Mesendoderm (in vitro differentiated cells): ENCODE measurements around the gene ABCB11.
A peak's percentile ranks its signal among the peaks of the same experiment; 100 is the strongest.

Source experiments
- DNase-seq: peaks from one replicate; pipeline ENCODE4 v3.0.0; 2013
- H2AK5ac ChIP-seq: 2 replicates; pipeline ENCODE4 v1.6.1; 2013; ENCODE audit warnings: low read length, inconsistent platforms
- H2BK120ac ChIP-seq: 2 replicates; pipeline ENCODE4 v1.6.1; 2013; ENCODE audit warnings: low read depth, mild to moderate bottlenecking, low read length, moderate library complexity, mixed read lengths
- H2BK15ac ChIP-seq: replicated peaks from 2 replicates; pipeline ENCODE4 v1.6.1; 2013; ENCODE audit warnings: low read depth, mild to moderate bottlenecking, moderate library complexity
- H2BK5ac ChIP-seq: 2 replicates; pipeline ENCODE4 v1.6.1; 2013; ENCODE audit warnings: low read length, inconsistent platforms
- H3K18ac ChIP-seq: 2 replicates; pipeline ENCODE4 v1.6.1; 2013; ENCODE audit warnings: mild to moderate bottlenecking, low read length, mixed read lengths
- H3K23ac ChIP-seq: one replicate; pipeline ENCODE4 v1.6.1; 2013; ENCODE audit warnings: low read length
- H3K27ac ChIP-seq: 2 replicates; pipeline ENCODE4 v1.5.1; 2013; ENCODE audit warnings: low read depth, mild to moderate bottlenecking, inconsistent platforms, low read length, moderate library complexity
- H3K27me3 ChIP-seq: 2 replicates; pipeline ENCODE4 v1.6.1; 2013; ENCODE audit warnings: low read length, control low read depth, mild to moderate bottlenecking, inconsistent platforms; ENCODE audit not compliant: insufficient read depth, poor library complexity
- H3K36me3 ChIP-seq: 2 replicates; pipeline ENCODE4 v1.6.1; 2013; ENCODE audit warnings: low read length, inconsistent platforms; ENCODE audit not compliant: control insufficient read depth, insufficient read depth
- H3K4ac ChIP-seq: one replicate; pipeline ENCODE4 v1.6.1; 2013; ENCODE audit warnings: low read depth, mild to moderate bottlenecking, low read length, moderate library complexity
- H3K4me1 ChIP-seq: 2 replicates; pipeline ENCODE4 v1.6.1; 2013; ENCODE audit warnings: low read depth, low read length, inconsistent platforms; ENCODE audit not compliant: control insufficient read depth
- H3K4me2 ChIP-seq: 2 replicates; pipeline ENCODE4 v1.6.1; 2013; ENCODE audit warnings: low read length
- H3K4me3 ChIP-seq: 2 replicates; pipeline ENCODE4 v1.5.1; 2013; ENCODE audit warnings: mild to moderate bottlenecking, low read length
- H3K56ac ChIP-seq: one replicate; pipeline ENCODE4 v1.6.1; 2013; ENCODE audit warnings: low read length
- H3K79me1 ChIP-seq: 2 replicates; pipeline ENCODE4 v1.6.1; 2013; ENCODE audit warnings: low read length, inconsistent platforms
- H3K79me2 ChIP-seq: 2 replicates; pipeline ENCODE4 v1.6.1; 2013; ENCODE audit warnings: mild to moderate bottlenecking, low read length; ENCODE audit not compliant: control insufficient read depth, insufficient read depth
- H3K9ac ChIP-seq: 2 replicates; pipeline ENCODE4 v1.6.1; 2013; ENCODE audit warnings: low read length, inconsistent platforms
- H4K5ac ChIP-seq: one replicate; pipeline ENCODE4 v1.6.1; 2013; ENCODE audit warnings: low read length
- H4K8ac ChIP-seq: one replicate; pipeline ENCODE4 v1.6.1; 2013; ENCODE audit warnings: low read depth, mild to moderate bottlenecking, control low read depth, low read length, moderate library complexity
- WGBS: extraction: QIAGEN DNeasy Blood & Tissue Kit; methylation state at CpG from one replicate; pipeline ENCODE4 v1.1.7; 2013; ENCODE audit warnings: low lambda C conversion rate, missing lambda C conversion rate; ENCODE audit not compliant: insufficient coverage; ENCODE audit errors: extremely low coverage; 5-methylcytosine and 5-hydroxymethylcytosine counted together

ABCB11 gene

GRCh38 chr2:168978461-168978861 lies 52.7 kb downstream of the ABCB11 start:
- H3K4ac ChIP-seq: no peak overlapping the region
- no peak overlapping the region for H4K8ac ChIP-seq
- no peak overlapping the region for H3K56ac ChIP-seq
- H2BK120ac ChIP-seq: no peak overlapping the region
- no peak overlapping the region for H3K27ac ChIP-seq
- no peaks in the 10 kb centered on the region for H3K36me3 ChIP-seq
- no peaks in the 10 kb centered on the region for H3K79me1 ChIP-seq
- H3K4me2 ChIP-seq: no peak overlapping the region
- no peak overlapping the region for H3K23ac ChIP-seq
- no peak overlapping the region for H3K18ac ChIP-seq
- no peak overlapping the region for H2BK5ac ChIP-seq
- H2AK5ac ChIP-seq: no peak overlapping the region
- peaks cover 2% of the 10 kb centered on the region for H3K4me1 ChIP-seq
- H2BK15ac ChIP-seq: no peak overlapping the region
- no peak for DNase-seq
- H3K79me2 ChIP-seq: no peaks in the 10 kb centered on the region
- H3K9ac ChIP-seq: no peak overlapping the region
- H3K4me3 ChIP-seq: no peak overlapping the region
- no CpG with 5 or more reads among the region's 6 CpGs for whole genome bisulfite sequencing
- H4K5ac ChIP-seq: no peak overlapping the region
- H3K27me3 ChIP-seq: peaks cover 2% of the 10 kb centered on the region

- Histone ChIP-seq H3K36me3 (no peaks in the 10 kb centered on the region), H3K4ac (no peak overlapping the region), H3K4me2 (no peak overlapping the region), H3K23ac (no peak overlapping the region), H2BK15ac (no peak overlapping the region), H2AK5ac (no peak overlapping the region), H4K5ac (no peak overlapping the region), H3K9ac (no peak overlapping the region), H2BK5ac (no peak overlapping the region), H3K27me3 (peaks cover 2% of the 10 kb centered on the region), H3K4me3 (no peak overlapping the region), H2BK120ac (no peak overlapping the region), H3K4me1 (peaks cover 2% of the 10 kb centered on the region), H3K79me1 (no peaks in the 10 kb centered on the region), H3K79me2 (no peaks in the 10 kb centered on the region), H3K56ac (no peak overlapping the region), H3K27ac (no peak overlapping the region), H4K8ac (no peak overlapping the region), H3K18ac (no peak overlapping the region)
- DNase-seq: peak; percentile 77
- no CpG with 5 or more reads among the region's 4 CpGs for WGBS
These were observed 53.5 kb downstream of the ABCB11 start for GRCh38 chr2:168977608-168978007.

- H3K18ac ChIP-seq: no peak overlapping the region
- no peak overlapping the region for H3K4ac ChIP-seq
- no peak overlapping the region for H2AK5ac ChIP-seq
- no peak overlapping the region for H4K5ac ChIP-seq
- DNase-seq: peak; percentile 23
- no peak overlapping the region for H3K56ac ChIP-seq
- no peaks in the 10 kb centered on the region for H3K36me3 ChIP-seq
- H3K79me2 ChIP-seq: no peaks in the 10 kb centered on the region
- WGBS: no CpG with 5 or more reads among the region's 6 CpGs
- H2BK15ac ChIP-seq: no peak overlapping the region
- no peak overlapping the region for H3K23ac ChIP-seq
- H2BK5ac ChIP-seq: no peak overlapping the region
- peaks cover 2% of the 10 kb centered on the region for H3K4me1 ChIP-seq
- H2BK120ac ChIP-seq: no peak overlapping the region
- no peaks in the 10 kb centered on the region for H3K27me3 ChIP-seq
- no peak overlapping the region for H3K4me3 ChIP-seq
- H4K8ac ChIP-seq: no peak overlapping the region
- no peak overlapping the region for H3K4me2 ChIP-seq
- no peak overlapping the region for H3K27ac ChIP-seq
- no peaks in the 10 kb centered on the region for H3K79me1 ChIP-seq
- H3K9ac ChIP-seq: no peak overlapping the region
These were observed 55.0 kb downstream of the ABCB11 start for GRCh38 chr2:168976034-168976654.

GRCh38 chr2:168974428-168974827 lies 56.7 kb downstream of the ABCB11 start:
- no peak overlapping the region for H3K56ac ChIP-seq
- H3K9ac ChIP-seq: no peak overlapping the region
- no peak overlapping the region for H2BK5ac ChIP-seq
- no peak overlapping the region for H4K8ac ChIP-seq
- H2BK120ac ChIP-seq: no peak overlapping the region
- H3K23ac ChIP-seq: no peak overlapping the region
- H2BK15ac ChIP-seq: no peak overlapping the region
- no peaks in the 10 kb centered on the region for H3K79me1 ChIP-seq
- whole genome bisulfite sequencing: no CpG with 5 or more reads among the region's 2 CpGs
- H3K4me1 ChIP-seq: peaks cover 2% of the 10 kb centered on the region
- no peak overlapping the region for H4K5ac ChIP-seq
- DNase-seq: no peak
- H3K4me3 ChIP-seq: no peak overlapping the region
- H3K4me2 ChIP-seq: no peak overlapping the region
- H3K79me2 ChIP-seq: no peaks in the 10 kb centered on the region
- H3K27ac ChIP-seq: no peak overlapping the region
- H2AK5ac ChIP-seq: no peak overlapping the region
- H3K36me3 ChIP-seq: no peaks in the 10 kb centered on the region
- no peak overlapping the region for H3K4ac ChIP-seq
- no peak overlapping the region for H3K18ac ChIP-seq
- H3K27me3 ChIP-seq: no peaks in the 10 kb centered on the region

- Histone ChIP-seq H3K4ac (no peak overlapping the region), H3K4me2 (no peak overlapping the region), H3K79me2 (no peaks in the 10 kb centered on the region), H3K36me3 (no peaks in the 10 kb centered on the region), H3K27me3 (no peaks in the 10 kb centered on the region), H4K5ac (no peak overlapping the region), H3K23ac (no peak overlapping the region), H3K79me1 (no peaks in the 10 kb centered on the region), H2BK15ac (no peak overlapping the region), H3K4me3 (no peak overlapping the region), H4K8ac (no peak overlapping the region), H3K18ac (no peak overlapping the region), H3K27ac (no peak overlapping the region), H2AK5ac (no peak overlapping the region), H3K56ac (no peak overlapping the region), H2BK120ac (no peak overlapping the region), H2BK5ac (no peak overlapping the region), H3K9ac (no peak overlapping the region), H3K4me1 (peaks cover 2% of the 10 kb centered on the region)
- WGBS: no CpG with 5 or more reads among the region's 3 CpGs
- DNase-seq: no peak
These were observed 59.9 kb downstream of the ABCB11 start for GRCh38 chr2:168971261-168971660.

- Histone ChIP-seq H3K36me3 (no peaks in the 10 kb centered on the region), H3K23ac (no peak overlapping the region), H4K5ac (no peak overlapping the region), H3K4me1 (no peaks in the 10 kb centered on the region), H3K9ac (no peak overlapping the region), H3K4me3 (no peak overlapping the region), H4K8ac (no peak overlapping the region), H2AK5ac (no peak overlapping the region), H2BK120ac (no peak overlapping the region), H3K79me2 (no peaks in the 10 kb centered on the region), H3K56ac (no peak overlapping the region), H3K4me2 (no peak overlapping the region), H3K18ac (no peak overlapping the region), H2BK15ac (no peak overlapping the region), H3K27ac (no peak overlapping the region), H3K4ac (no peak overlapping the region), H2BK5ac (no peak overlapping the region), H3K79me1 (no peaks in the 10 kb centered on the region), H3K27me3 (no peaks in the 10 kb centered on the region)
- DNase-seq: no peak
These were observed 60.4 kb downstream of the ABCB11 start for GRCh38 chr2:168970711-168971233.
